Stomach (tissue), 4 donors: Measurements from ENCODE around the gene RASA3.

Experiments used
- EP300 ChIP-seq: sonication (generic); formaldehyde crosslinking; IDR thresholded peaks from one replicate; pipeline ENCODE4 v1.6.1; 2017; ENCODE audit warnings: antibody characterized with exemption
- POLR2A ChIP-seq, 4 donors: fragments of 450-650 bp; IDR thresholded peaks; one replicate each; pipeline ENCODE4 v1.6.1; 2016; ENCODE audit warnings: antibody characterized with exemption in 4 of 4, control low read depth in 2 of 4, mild to moderate bottlenecking in 1 of 4, moderate library complexity in 1 of 4
- POLR2AphosphoS5 ChIP-seq, 3 donors: sonication (generic); formaldehyde crosslinking; IDR thresholded peaks; one replicate each; pipeline ENCODE4 v1.6.1; 2016; ENCODE audit warnings: antibody characterized with exemption in 3 of 3
- TF ChIP-seq, protein P1 (sequence below), 7 experiments: fragments of 450-650 bp in 4 of 7; fragments of 200-600 bp in 3 of 7; sonication (generic) in 3 of 7; IDR thresholded peaks; one replicate each; pipeline ENCODE4 v1.5.1; 2016 to 2019; ENCODE audit warnings: antibody characterized with exemption in 7 of 7, control low read depth in 2 of 7, mild to moderate bottlenecking in 1 of 7

DNA sequence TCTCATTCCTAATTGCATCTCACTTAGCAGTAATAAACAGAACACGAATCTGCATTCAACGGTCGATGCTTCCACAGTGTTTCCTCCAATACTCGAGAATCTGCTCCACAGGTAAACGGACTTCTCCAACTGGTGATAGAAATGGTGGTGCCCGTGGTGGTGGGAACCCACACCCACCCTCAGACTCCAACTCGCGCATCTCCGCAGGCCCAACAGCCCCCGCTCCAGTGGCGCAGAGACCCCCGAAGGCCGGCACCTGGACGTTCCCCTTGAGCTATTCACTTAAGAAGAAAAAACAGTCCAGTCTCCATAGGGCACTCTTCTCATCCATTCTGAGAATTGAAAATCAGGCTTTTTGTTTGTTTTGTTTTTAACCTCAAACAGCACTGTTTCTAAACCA, 13.8 kb upstream of the RASA3 start:
- TF ChIP-seq, protein P1, sequence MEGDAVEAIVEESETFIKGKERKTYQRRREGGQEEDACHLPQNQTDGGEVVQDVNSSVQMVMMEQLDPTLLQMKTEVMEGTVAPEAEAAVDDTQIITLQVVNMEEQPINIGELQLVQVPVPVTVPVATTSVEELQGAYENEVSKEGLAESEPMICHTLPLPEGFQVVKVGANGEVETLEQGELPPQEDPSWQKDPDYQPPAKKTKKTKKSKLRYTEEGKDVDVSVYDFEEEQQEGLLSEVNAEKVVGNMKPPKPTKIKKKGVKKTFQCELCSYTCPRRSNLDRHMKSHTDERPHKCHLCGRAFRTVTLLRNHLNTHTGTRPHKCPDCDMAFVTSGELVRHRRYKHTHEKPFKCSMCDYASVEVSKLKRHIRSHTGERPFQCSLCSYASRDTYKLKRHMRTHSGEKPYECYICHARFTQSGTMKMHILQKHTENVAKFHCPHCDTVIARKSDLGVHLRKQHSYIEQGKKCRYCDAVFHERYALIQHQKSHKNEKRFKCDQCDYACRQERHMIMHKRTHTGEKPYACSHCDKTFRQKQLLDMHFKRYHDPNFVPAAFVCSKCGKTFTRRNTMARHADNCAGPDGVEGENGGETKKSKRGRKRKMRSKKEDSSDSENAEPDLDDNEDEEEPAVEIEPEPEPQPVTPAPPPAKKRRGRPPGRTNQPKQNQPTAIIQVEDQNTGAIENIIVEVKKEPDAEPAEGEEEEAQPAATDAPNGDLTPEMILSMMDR (IDR thresholded peaks at IDR 0.05): no peak
- TF ChIP-seq POLR2AphosphoS5 (IDR thresholded peaks at IDR 0.05) (no peak), EP300 (no peak), POLR2A (IDR thresholded peaks at IDR 0.05) (no peak)
